Sigmoid colon (tissue), 4 donors: ENCODE results near the gene MILR1.

Experiments
- CTCF ChIP-seq, 4 experiments: fragments of 450-650 bp in 3 of 4; fragments of 200-600 bp in 1 of 4; IDR thresholded peaks; one replicate each; pipeline ENCODE4 v1.5.1; 2016 to 2019; ENCODE audit warnings: antibody characterized with exemption in 4 of 4, mild to moderate bottlenecking in 3 of 4, moderate library complexity in 2 of 4
- EP300 ChIP-seq, 4 donors: sonication (generic); formaldehyde crosslinking; IDR thresholded peaks; one replicate each; pipeline ENCODE4 v1.6.1; 2017; ENCODE audit warnings: antibody characterized with exemption in 4 of 4
- POLR2A ChIP-seq, 2 donors: fragments of 450-650 bp; IDR thresholded peaks; one replicate each; pipeline ENCODE4 v1.6.1; 2016; ENCODE audit warnings: antibody characterized with exemption in 2 of 2, mild to moderate bottlenecking in 2 of 2, moderate library complexity in 2 of 2
- POLR2AphosphoS5 ChIP-seq, 4 donors: sonication (generic); formaldehyde crosslinking; IDR thresholded peaks; one replicate each; pipeline ENCODE4 v1.6.1; 2017; ENCODE audit warnings: antibody characterized with exemption in 4 of 4

- TF ChIP-seq POLR2AphosphoS5 (IDR thresholded peaks at IDR 0.05) = no peak
- no peak for TF ChIP-seq POLR2A (IDR thresholded peaks at IDR 0.05)
- no peak for TF ChIP-seq CTCF (IDR thresholded peaks at IDR 0.05)
- TF ChIP-seq EP300 (IDR thresholded peaks at IDR 0.05) = no peak
These were observed 24.5 kb upstream of the MILR1 start for GRCh38 chr17:64424324-64424849.
